Suprapubic skin (tissue), 4 donors: Measurements from ENCODE around the gene WDR77. TPM values are rescaled to one million over a fixed set of nuclear protein-coding genes. Genes with fewer than 3 reads are reported as not detected.
A peak's percentile ranks its signal among the peaks of the same experiment; 100 is the strongest.

Experiments used
- DNase-seq, 2 donors: peaks; one replicate each; pipeline ENCODE4 v3.0.0-alpha.2; 2019; ENCODE audit warnings: low spot score in 2 of 2
- H3K27ac ChIP-seq: fragments of 200-600 bp; sonication (generic); one replicate; pipeline ENCODE4 v1.5.1; 2019
- H3K27me3 ChIP-seq: fragments of 200-600 bp; sonication (generic); one replicate; pipeline ENCODE4 v1.5.1; 2019
- H3K36me3 ChIP-seq: fragments of 200-600 bp; sonication (generic); one replicate; pipeline ENCODE4 v1.5.1; 2019
- H3K4me1 ChIP-seq: fragments of 200-600 bp; sonication (generic); one replicate; pipeline ENCODE4 v1.5.1; 2019
- H3K4me3 ChIP-seq: fragments of 200-600 bp; sonication (generic); one replicate; pipeline ENCODE4 v1.5.1; 2019; ENCODE audit warnings: mild to moderate bottlenecking
- H3K9me3 ChIP-seq: fragments of 200-600 bp; sonication (generic); one replicate; pipeline ENCODE4 v1.5.1; 2019
- CTCF ChIP-seq, 2 donors: fragments of 200-600 bp in 1 of 2; fragments of 450-650 bp in 1 of 2; sonication (generic) in 1 of 2; IDR thresholded peaks; one replicate each; pipeline ENCODE4 v1.5.1; 2016 to 2019; ENCODE audit warnings: antibody characterized with exemption in 2 of 2, mild to moderate bottlenecking in 1 of 2, moderate library complexity in 1 of 2
- EP300 ChIP-seq: sonication (generic); formaldehyde crosslinking; IDR thresholded peaks from one replicate; pipeline ENCODE4 v1.6.1; 2017; ENCODE audit warnings: antibody characterized with exemption
- POLR2A ChIP-seq, 2 donors: fragments of 450-650 bp; IDR thresholded peaks; one replicate each; pipeline ENCODE4 v1.6.1; 2017; ENCODE audit warnings: antibody characterized with exemption in 2 of 2, mild to moderate bottlenecking in 2 of 2, moderate library complexity in 2 of 2
- POLR2AphosphoS5 ChIP-seq, 3 donors: sonication (generic); formaldehyde crosslinking; IDR thresholded peaks; one replicate each; pipeline ENCODE4 v1.6.1; 2017; ENCODE audit warnings: antibody characterized with exemption in 3 of 3
- WGBS: methylation state at CpG from one replicate; pipeline ENCODE4 v1.1.5; 2018; 5-methylcytosine and 5-hydroxymethylcytosine counted together
- total RNA-seq, 4 donors: library from RNA; depleted of rRNA; stranded (reverse); fragments of >200 nt; gene quantifications; one replicate each; pipeline ENCODE4 v1.1.0, GENCODE V29; 2016

WDR77 gene
- 10 to 100 TPM; 22.8 to 34.7 (median 33.4) TPM for total RNA-seq

GRCh38 chr1:111448918-111449702, at the start of gene WDR77, which contains the start of gene ATP5PB:
WDR77 (minus strand) TSS chr1:111449256; CDS start chr1:111449169, 87 bp downstream.
ATP5PB (plus strand) TSS chr1:111449464; CDS start chr1:111449542, 78 bp downstream.
- no peaks in the 10 kb centered on the region for H3K27me3 ChIP-seq
- 2% methylated on average over 44 of the region's 54 CpGs for WGBS
- peak within 1 kb of the TSS; percentile 86 for H3K27ac ChIP-seq
- peaks cover 42% of the 10 kb centered on the region for H3K4me1 ChIP-seq
- TF ChIP-seq POLR2A (IDR thresholded peaks at IDR 0.05) = peak in 1 of 2 donors; percentile 32
- no peak for TF ChIP-seq CTCF (IDR thresholded peaks at IDR 0.05)
- no peak for TF ChIP-seq EP300
- TF ChIP-seq POLR2AphosphoS5 (IDR thresholded peaks at IDR 0.05) = peak; percentile 30 to 91 (median 45)
- H3K36me3 ChIP-seq = peaks cover 14% of the 10 kb centered on the region
- peak; percentile 97 for DNase-seq
- H3K9me3 ChIP-seq = no peaks in the 10 kb centered on the region
- peak within 1 kb of the TSS; percentile 70 for H3K4me3 ChIP-seq

GRCh38 chr1:111497592-111497991, 48.5 kb upstream of the WDR77 start:
- no peak overlapping the region for H3K27ac ChIP-seq
- H3K4me3 ChIP-seq = no peak overlapping the region

GRCh38 chr1:111496398-111496797, 47.3 kb upstream of the WDR77 start:
- 78% methylated on average over 4 of the region's 4 CpGs for WGBS
- Histone ChIP-seq H3K27me3 (no peaks in the 10 kb centered on the region), H3K36me3 (no peaks in the 10 kb centered on the region), H3K27ac (no peak overlapping the region), H3K9me3 (no peaks in the 10 kb centered on the region), H3K4me3 (no peak overlapping the region), H3K4me1 (no peaks in the 10 kb centered on the region)
- TF ChIP-seq POLR2AphosphoS5 (IDR thresholded peaks at IDR 0.05) (no peak), EP300 (no peak), POLR2A (IDR thresholded peaks at IDR 0.05) (no peak), CTCF (IDR thresholded peaks at IDR 0.05) (no peak)
- no peak for DNase-seq

More at GRCh38 chr1:111497592-111497991, 48.5 kb upstream of the WDR77 start:
- Histone ChIP-seq H3K27me3 (no peaks in the 10 kb centered on the region), H3K4me1 (no peaks in the 10 kb centered on the region), H3K9me3 (no peaks in the 10 kb centered on the region), H3K36me3 (no peaks in the 10 kb centered on the region)
- no peak for DNase-seq
- no peak for TF ChIP-seq POLR2AphosphoS5 (IDR thresholded peaks at IDR 0.05)
- WGBS = 62% methylated on average over 5 of the region's 5 CpGs

- DNase-seq = no peak
- H3K4me3 ChIP-seq = no peak overlapping the region
- H3K27me3 ChIP-seq = no peaks in the 10 kb centered on the region
- no peaks in the 10 kb centered on the region for H3K9me3 ChIP-seq
- H3K27ac ChIP-seq = no peak overlapping the region
- H3K4me1 ChIP-seq = no peaks in the 10 kb centered on the region
- TF ChIP-seq EP300 = no peak
- no peak for TF ChIP-seq CTCF (IDR thresholded peaks at IDR 0.05)
- no peak for TF ChIP-seq POLR2A (IDR thresholded peaks at IDR 0.05)
- no peak for TF ChIP-seq POLR2AphosphoS5 (IDR thresholded peaks at IDR 0.05)
- WGBS = 90% methylated on average over 7 of the region's 7 CpGs
- H3K36me3 ChIP-seq = no peaks in the 10 kb centered on the region
Observed at GRCh38 chr1:111491070-111491469, 42.0 kb upstream of the WDR77 start.

GRCh38 chr1:111490220-111490619, 41.2 kb upstream of the WDR77 start:
- Histone ChIP-seq H3K36me3 (no peaks in the 10 kb centered on the region), H3K27me3 (no peaks in the 10 kb centered on the region), H3K27ac (no peak overlapping the region), H3K4me1 (no peaks in the 10 kb centered on the region), H3K4me3 (no peak overlapping the region), H3K9me3 (no peaks in the 10 kb centered on the region)
- DNase-seq = no peak
- TF ChIP-seq CTCF (IDR thresholded peaks at IDR 0.05) = no peak
- TF ChIP-seq POLR2AphosphoS5 (IDR thresholded peaks at IDR 0.05) = no peak
- no peak for TF ChIP-seq EP300
- no peak for TF ChIP-seq POLR2A (IDR thresholded peaks at IDR 0.05)
- WGBS = 86% methylated on average over 4 of the region's 4 CpGs
